Parathyroid adenoma (tissue), 2 donors: Measurements from ENCODE around the gene TBC1D22B.

Experiments used
- H2AFZ ChIP-seq: fragments of 300-600 bp; sonication (generic); one replicate; pipeline ENCODE4 v1.7.0; 2017; ENCODE audit warnings: antibody characterized with exemption, mild to moderate bottlenecking
- H3K27ac ChIP-seq: fragments of 300-600 bp; sonication (generic); one replicate; pipeline ENCODE4 v1.7.0; 2017
- H3K27me3 ChIP-seq: fragments of 300-600 bp; sonication (generic); one replicate; pipeline ENCODE4 v1.7.0; 2017; ENCODE audit warnings: low read length; ENCODE audit not compliant: control insufficient read depth, insufficient read depth
- H3K36me3 ChIP-seq: fragments of 300-600 bp; sonication (generic); one replicate; pipeline ENCODE4 v1.7.0; 2017; ENCODE audit warnings: low read length; ENCODE audit not compliant: control insufficient read depth, insufficient read depth
- H3K4me1 ChIP-seq: fragments of 300-600 bp; sonication (generic); one replicate; pipeline ENCODE4 v1.7.0; 2017; ENCODE audit warnings: control low read depth
- H3K4me2 ChIP-seq: fragments of 300-600 bp; sonication (generic); one replicate; pipeline ENCODE4 v1.7.0; 2017; ENCODE audit warnings: low read length
- H3K4me3 ChIP-seq: fragments of 300-600 bp; sonication (generic); one replicate; pipeline ENCODE4 v1.7.0; 2017; ENCODE audit warnings: low read depth, low read length
- H3K79me2 ChIP-seq: fragments of 300-600 bp; sonication (generic); one replicate; pipeline ENCODE4 v1.7.0; 2017; ENCODE audit warnings: control low read depth
- H3K9ac ChIP-seq: fragments of 300-600 bp; sonication (generic); one replicate; pipeline ENCODE4 v1.7.0; 2017; ENCODE audit warnings: mild to moderate bottlenecking
- H3K9me3 ChIP-seq: fragments of 300-600 bp; sonication (generic); one replicate; pipeline ENCODE4 v1.7.0; 2017; ENCODE audit warnings: low read length; ENCODE audit not compliant: control insufficient read depth
- TF ChIP-seq, protein P1 (sequence below): fragments of 300-600 bp; sonication (generic); IDR thresholded peaks from one replicate; pipeline ENCODE4 v1.7.0; 2017; ENCODE audit warnings: antibody characterized with exemption, mild to moderate bottlenecking
- donor health status: primary hyperparathyroidism.

TBC1D22B gene

DNA sequence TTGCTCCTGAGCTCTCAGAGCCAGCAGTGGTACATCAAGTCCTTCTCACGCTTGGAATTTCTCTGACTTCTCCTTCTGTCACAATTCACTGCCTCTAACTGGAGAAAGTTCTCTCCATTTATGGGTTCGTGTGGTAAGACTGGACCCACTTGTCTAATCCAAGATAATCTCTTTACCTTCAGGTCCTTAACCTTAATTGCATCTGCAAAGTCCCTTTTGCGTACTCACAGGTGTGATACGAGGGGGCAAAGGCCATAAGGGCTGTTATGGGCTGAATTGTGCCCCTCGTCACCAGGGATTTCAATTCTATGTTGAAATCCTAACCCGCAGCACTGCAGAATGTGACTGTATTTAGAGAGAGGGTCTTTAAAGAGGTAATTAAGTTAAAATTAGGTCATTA lies 27.5 kb upstream of the TBC1D22B start:
- Histone ChIP-seq H3K4me1 (no peaks in the 10 kb centered on the region), H3K36me3 (no peaks in the 10 kb centered on the region), H3K4me2 (no peak overlapping the region), H3K79me2 (no peaks in the 10 kb centered on the region), H3K9ac (no peak overlapping the region), H3K4me3 (no peak overlapping the region), H3K27me3 (no peaks in the 10 kb centered on the region), H3K9me3 (no peaks in the 10 kb centered on the region), H2AFZ (no peak overlapping the region), H3K27ac (no peak overlapping the region)
- TF ChIP-seq, protein P1, sequence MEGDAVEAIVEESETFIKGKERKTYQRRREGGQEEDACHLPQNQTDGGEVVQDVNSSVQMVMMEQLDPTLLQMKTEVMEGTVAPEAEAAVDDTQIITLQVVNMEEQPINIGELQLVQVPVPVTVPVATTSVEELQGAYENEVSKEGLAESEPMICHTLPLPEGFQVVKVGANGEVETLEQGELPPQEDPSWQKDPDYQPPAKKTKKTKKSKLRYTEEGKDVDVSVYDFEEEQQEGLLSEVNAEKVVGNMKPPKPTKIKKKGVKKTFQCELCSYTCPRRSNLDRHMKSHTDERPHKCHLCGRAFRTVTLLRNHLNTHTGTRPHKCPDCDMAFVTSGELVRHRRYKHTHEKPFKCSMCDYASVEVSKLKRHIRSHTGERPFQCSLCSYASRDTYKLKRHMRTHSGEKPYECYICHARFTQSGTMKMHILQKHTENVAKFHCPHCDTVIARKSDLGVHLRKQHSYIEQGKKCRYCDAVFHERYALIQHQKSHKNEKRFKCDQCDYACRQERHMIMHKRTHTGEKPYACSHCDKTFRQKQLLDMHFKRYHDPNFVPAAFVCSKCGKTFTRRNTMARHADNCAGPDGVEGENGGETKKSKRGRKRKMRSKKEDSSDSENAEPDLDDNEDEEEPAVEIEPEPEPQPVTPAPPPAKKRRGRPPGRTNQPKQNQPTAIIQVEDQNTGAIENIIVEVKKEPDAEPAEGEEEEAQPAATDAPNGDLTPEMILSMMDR, result no peak

- TF ChIP-seq, protein P1, result no peak
- no peak overlapping the region for H3K4me3 ChIP-seq
- no peaks in the 10 kb centered on the region for H3K79me2 ChIP-seq
- no peaks in the 10 kb centered on the region for H3K27me3 ChIP-seq
- no peak overlapping the region for H3K9ac ChIP-seq
- H2AFZ ChIP-seq, result no peak overlapping the region
- no peaks in the 10 kb centered on the region for H3K4me1 ChIP-seq
- H3K4me2 ChIP-seq, result no peak overlapping the region
- no peaks in the 10 kb centered on the region for H3K9me3 ChIP-seq
- no peaks in the 10 kb centered on the region for H3K36me3 ChIP-seq
- H3K27ac ChIP-seq, result no peak overlapping the region
Measured at GRCh38 chr6:37232430-37233017, 25.0 kb upstream of the TBC1D22B start.

- Histone ChIP-seq H2AFZ (no peak overlapping the region), H3K79me2 (no peaks in the 10 kb centered on the region), H3K27me3 (no peaks in the 10 kb centered on the region), H3K4me2 (no peak overlapping the region), H3K4me1 (no peaks in the 10 kb centered on the region), H3K4me3 (no peak overlapping the region), H3K27ac (no peak overlapping the region), H3K9ac (no peak overlapping the region), H3K36me3 (no peaks in the 10 kb centered on the region), H3K9me3 (no peaks in the 10 kb centered on the region)
- TF ChIP-seq, protein P1, result no peak
Measured at GRCh38 chr6:37233541-37233940, 24.0 kb upstream of the TBC1D22B start.

- Histone ChIP-seq H2AFZ (no peak overlapping the region), H3K9me3 (no peaks in the 10 kb centered on the region), H3K79me2 (no peaks in the 10 kb centered on the region), H3K27me3 (no peaks in the 10 kb centered on the region), H3K36me3 (no peaks in the 10 kb centered on the region), H3K4me2 (no peak overlapping the region), H3K4me1 (peaks cover 3% of the 10 kb centered on the region), H3K4me3 (no peak overlapping the region), H3K27ac (no peak overlapping the region), H3K9ac (no peak overlapping the region)
- TF ChIP-seq, protein P1, result no peak
Measured at GRCh38 chr6:37236921-37237320, 20.7 kb upstream of the TBC1D22B start.

DNA sequence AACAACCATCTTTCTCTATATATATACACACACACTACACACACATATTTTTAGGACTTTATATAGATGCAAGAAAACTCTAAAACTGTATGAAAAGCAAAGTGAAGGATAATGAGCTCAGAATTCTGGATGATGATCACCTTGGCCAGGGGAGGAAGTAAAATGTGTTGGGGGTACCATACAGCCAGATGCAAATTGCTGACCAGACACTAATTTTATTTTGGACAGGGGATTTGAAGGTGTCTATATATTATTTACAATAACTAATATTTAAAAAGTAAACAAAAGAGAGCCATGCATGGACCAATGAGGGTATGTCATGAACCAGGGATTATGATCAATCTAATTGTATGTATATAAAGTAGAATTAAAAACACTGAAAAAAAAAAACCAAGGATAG lies 19.8 kb upstream of the TBC1D22B start:
- no peaks in the 10 kb centered on the region for H3K36me3 ChIP-seq
- TF ChIP-seq, protein P1, result no peak
- no peak overlapping the region for H3K4me3 ChIP-seq
- H3K4me2 ChIP-seq, result no peak overlapping the region
- no peak overlapping the region for H3K27ac ChIP-seq
- H3K79me2 ChIP-seq, result no peaks in the 10 kb centered on the region
- H3K4me1 ChIP-seq, result peaks cover 3% of the 10 kb centered on the region
- no peak overlapping the region for H2AFZ ChIP-seq
- no peaks in the 10 kb centered on the region for H3K27me3 ChIP-seq
- no peak overlapping the region for H3K9ac ChIP-seq
- H3K9me3 ChIP-seq, result no peaks in the 10 kb centered on the region
